Neural crest cell (in vitro differentiated cells): ENCODE data around the gene GPR55. TPM values are rescaled to one million over a fixed set of nuclear protein-coding genes. Genes with fewer than 3 reads are reported as not detected.

Experiments
- DNase-seq: peaks from one replicate; pipeline ENCODE4 v3.0.0; 2021; ENCODE audit warnings: low read depth, mixed read lengths, low spot score
- H3K27ac Mint-ChIP-seq: one replicate; pipeline ENCODE4 v1.8.0; 2021; ENCODE audit warnings: mild to moderate bottlenecking, mixed read lengths; ENCODE audit not compliant: unreplicated experiment
- H3K27me3 Mint-ChIP-seq: 2 replicates; pipeline ENCODE4 v1.8.0; 2021; ENCODE audit warnings: low read depth, mild to moderate bottlenecking, mixed read lengths
- H3K36me3 Mint-ChIP-seq: 2 replicates; pipeline ENCODE4 v1.8.0; 2021; ENCODE audit warnings: low read depth, mild to moderate bottlenecking, mixed read lengths
- H3K4me1 Mint-ChIP-seq: 2 replicates; pipeline ENCODE4 v1.8.0; 2021; ENCODE audit warnings: mixed read lengths
- H3K4me3 Mint-ChIP-seq: one replicate; pipeline ENCODE4 v1.8.0; 2021; ENCODE audit warnings: mild to moderate bottlenecking, mixed read lengths
- H3K9me3 Mint-ChIP-seq: 2 replicates; pipeline ENCODE4 v1.8.0; 2021; ENCODE audit warnings: mixed read lengths
- CTCF ChIP-seq: fragments of 200-600 bp; sonication (generic); conservative IDR thresholded peaks from 2 replicates; pipeline ENCODE4 v1.5.0; 2021; ENCODE audit warnings: antibody characterized with exemption, mild to moderate bottlenecking
- total RNA-seq: library from RNA; stranded (reverse); gene quantifications from 2 replicates; pipeline ENCODE4 v1.2.1, GENCODE V29; 2021

The GPR55 gene
- total RNA-seq, 1 donor from 2014 or later: not detected

DNA sequence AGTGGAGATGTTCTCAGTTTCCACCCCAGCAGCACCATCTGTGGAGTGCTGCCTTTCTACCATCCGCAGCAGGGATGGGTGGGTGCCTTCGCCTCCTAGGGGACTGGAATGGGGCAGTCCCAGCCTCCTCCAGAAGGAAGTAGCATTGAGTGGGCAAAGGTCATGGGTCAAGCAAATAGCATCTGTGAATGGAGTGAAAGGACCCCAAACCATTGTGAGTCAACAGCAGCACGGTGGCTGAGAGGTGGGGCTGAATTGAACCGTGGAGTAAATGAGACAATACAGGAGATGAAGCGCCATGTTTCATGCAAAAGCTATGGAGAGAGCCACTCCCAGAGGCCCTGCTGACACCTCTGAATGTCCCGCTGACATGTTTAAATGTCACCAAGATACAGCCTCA, 9.7 kb downstream of the GPR55 start:
- TF ChIP-seq CTCF: no peak
- DNase-seq: no peak
- peaks cover 19% of the 10 kb centered on the region for H3K4me1 Mint-ChIP-seq
- no peak overlapping the region for H3K4me3 Mint-ChIP-seq
- H3K27me3 Mint-ChIP-seq: no peaks in the 10 kb centered on the region
- no peaks in the 10 kb centered on the region for H3K9me3 Mint-ChIP-seq
- no peaks in the 10 kb centered on the region for H3K36me3 Mint-ChIP-seq
- H3K27ac Mint-ChIP-seq: no peak overlapping the region

GRCh38 chr2:230914886-230915285, 10.2 kb downstream of the GPR55 start:
- Mint-ChIP-seq H3K36me3 (no peaks in the 10 kb centered on the region), H3K27ac (no peak overlapping the region), H3K4me1 (peaks cover 15% of the 10 kb centered on the region), H3K4me3 (no peak overlapping the region), H3K27me3 (no peaks in the 10 kb centered on the region), H3K9me3 (no peaks in the 10 kb centered on the region)
- no peak for TF ChIP-seq CTCF
- no peak for DNase-seq

DNA sequence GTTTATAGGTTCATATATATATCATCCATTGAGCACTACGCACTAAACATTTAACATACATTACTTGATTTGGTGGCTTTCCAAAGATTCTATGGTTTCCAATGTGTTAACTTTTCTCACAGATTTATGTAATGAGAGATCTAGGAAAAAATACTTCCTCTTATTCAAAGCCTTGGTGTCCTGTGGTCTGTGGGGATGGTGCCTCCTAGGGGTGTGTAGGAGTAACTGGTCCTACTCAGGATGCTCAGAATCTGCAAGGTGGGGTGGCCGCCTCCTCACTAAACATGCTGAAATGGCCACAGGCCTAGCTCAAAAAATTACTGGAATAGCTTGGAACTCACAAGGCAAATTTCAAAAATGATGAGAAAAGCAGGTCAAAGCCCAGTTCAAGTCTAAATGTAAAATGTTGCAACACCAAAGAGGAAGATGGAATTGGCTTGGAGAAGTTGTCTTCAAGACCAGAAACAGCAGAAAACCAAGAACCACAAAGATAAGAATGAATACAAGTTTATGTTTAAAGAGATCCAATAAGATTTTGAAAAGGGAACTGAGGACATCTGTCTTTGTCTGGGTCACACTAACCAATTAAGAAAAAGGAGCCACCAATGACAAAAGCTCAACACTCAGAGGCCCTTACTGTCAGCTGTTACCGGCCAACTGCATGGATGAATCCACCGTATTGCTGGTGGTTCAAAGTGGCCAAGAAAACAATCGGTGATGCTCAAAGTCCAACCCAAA, 11.5 kb downstream of the GPR55 start:
- peak; percentile 54 for TF ChIP-seq CTCF
- H3K27ac Mint-ChIP-seq: no peak overlapping the region
- peaks cover 27% of the 10 kb centered on the region for H3K4me1 Mint-ChIP-seq
- no peaks in the 10 kb centered on the region for H3K9me3 Mint-ChIP-seq
- DNase-seq: no peak
- H3K27me3 Mint-ChIP-seq: no peaks in the 10 kb centered on the region
- H3K36me3 Mint-ChIP-seq: no peaks in the 10 kb centered on the region
- no peak overlapping the region for H3K4me3 Mint-ChIP-seq

- no peak overlapping the region for H3K27ac Mint-ChIP-seq
- no peaks in the 10 kb centered on the region for H3K27me3 Mint-ChIP-seq
- no peaks in the 10 kb centered on the region for H3K36me3 Mint-ChIP-seq
- H3K4me1 Mint-ChIP-seq: peaks cover 33% of the 10 kb centered on the region
- no peak for TF ChIP-seq CTCF
- no peaks in the 10 kb centered on the region for H3K9me3 Mint-ChIP-seq
- DNase-seq: no peak
- H3K4me3 Mint-ChIP-seq: no peak overlapping the region
Observed at GRCh38 chr2:230912724-230913123, 12.3 kb downstream of the GPR55 start.

GRCh38 chr2:230912046-230912445, 13.0 kb downstream of the GPR55 start:
- H3K27me3 Mint-ChIP-seq: no peaks in the 10 kb centered on the region
- H3K4me1 Mint-ChIP-seq: peaks cover 33% of the 10 kb centered on the region
- DNase-seq: no peak
- H3K4me3 Mint-ChIP-seq: no peak overlapping the region
- no peak for TF ChIP-seq CTCF
- no peak overlapping the region for H3K27ac Mint-ChIP-seq
- no peaks in the 10 kb centered on the region for H3K36me3 Mint-ChIP-seq
- no peaks in the 10 kb centered on the region for H3K9me3 Mint-ChIP-seq
